B cell (primary cell): ENCODE measurements around the gene REN.

ENCODE experiments used
- EZH2 ChIP-seq: IDR thresholded peaks from 2 replicates; pipeline ENCODE4 v1.6.1; 2012; ENCODE audit warnings: borderline replicate concordance, low read depth, mild to moderate bottlenecking, moderate library complexity, low read length; ENCODE audit not compliant: insufficient read depth, poor library complexity, severe bottlenecking
- TF ChIP-seq, protein P1 (sequence below): fragments of 200-600 bp; IDR thresholded peaks from one replicate; pipeline ENCODE4 v1.8.0; 2022; ENCODE audit warnings: antibody characterized with exemption, mild to moderate bottlenecking

DNA sequence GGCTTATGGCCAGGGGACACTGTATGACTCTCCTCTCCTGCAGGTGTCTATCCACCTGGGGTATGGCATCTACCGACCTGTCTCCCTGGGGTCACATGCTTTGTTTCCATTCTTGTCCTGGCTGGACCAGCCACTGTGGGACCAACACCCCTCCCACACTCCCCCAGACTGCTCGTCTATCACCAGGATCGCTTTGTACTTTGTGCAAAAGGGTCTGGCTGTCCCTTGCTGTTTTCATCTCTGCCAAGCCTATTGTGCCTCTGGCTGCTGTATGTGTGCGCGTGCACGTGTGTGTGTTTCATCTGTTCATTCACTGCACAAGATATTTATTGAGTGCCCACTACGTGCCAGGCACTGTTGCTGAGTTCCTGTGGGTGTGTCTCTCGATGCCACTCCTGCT lies 39.8 kb downstream of the REN start:
- TF ChIP-seq, protein P1, sequence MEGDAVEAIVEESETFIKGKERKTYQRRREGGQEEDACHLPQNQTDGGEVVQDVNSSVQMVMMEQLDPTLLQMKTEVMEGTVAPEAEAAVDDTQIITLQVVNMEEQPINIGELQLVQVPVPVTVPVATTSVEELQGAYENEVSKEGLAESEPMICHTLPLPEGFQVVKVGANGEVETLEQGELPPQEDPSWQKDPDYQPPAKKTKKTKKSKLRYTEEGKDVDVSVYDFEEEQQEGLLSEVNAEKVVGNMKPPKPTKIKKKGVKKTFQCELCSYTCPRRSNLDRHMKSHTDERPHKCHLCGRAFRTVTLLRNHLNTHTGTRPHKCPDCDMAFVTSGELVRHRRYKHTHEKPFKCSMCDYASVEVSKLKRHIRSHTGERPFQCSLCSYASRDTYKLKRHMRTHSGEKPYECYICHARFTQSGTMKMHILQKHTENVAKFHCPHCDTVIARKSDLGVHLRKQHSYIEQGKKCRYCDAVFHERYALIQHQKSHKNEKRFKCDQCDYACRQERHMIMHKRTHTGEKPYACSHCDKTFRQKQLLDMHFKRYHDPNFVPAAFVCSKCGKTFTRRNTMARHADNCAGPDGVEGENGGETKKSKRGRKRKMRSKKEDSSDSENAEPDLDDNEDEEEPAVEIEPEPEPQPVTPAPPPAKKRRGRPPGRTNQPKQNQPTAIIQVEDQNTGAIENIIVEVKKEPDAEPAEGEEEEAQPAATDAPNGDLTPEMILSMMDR, result no peak
- no peak for TF ChIP-seq EZH2
